ENCODE results near the gene COMMD7. TPM values are rescaled to one million over a fixed set of nuclear protein-coding genes. Genes with fewer than 3 reads are reported as not detected.
A peak's percentile ranks its signal among the peaks of the same experiment; 100 is the strongest.

The COMMD7 gene
- total and polyA plus RNA-seq, 9 of the 15 experiments (the other 6 are each of a cell fraction or from before 2014, with no cell fraction given): 11.9 to 69.1 (median 34.7) TPM

- TF ChIP-seq E2F6 (IDR thresholded peaks at IDR 0.05; ENCODE audit: borderline replicate concordance in 1 of 2, extremely low read depth in 1 of 2, insufficient read depth in 1 of 2, insufficient read length in 1 of 2, low read depth in 1 of 2, low read length in 1 of 2, poor library complexity in 1 of 2, severe bottlenecking in 1 of 2) (peak in 1 of 2 experiments; percentile 44), TARDBP (IDR thresholded peaks at IDR 0.05) (no peak), HNRNPK (IDR thresholded peaks at IDR 0.05; ENCODE audit: low read depth, low read length, poor library complexity, severe bottlenecking) (no peak), CBFB (CRISPR knock-in tag; IDR thresholded peaks at IDR 0.05) (no peak), NELFE (IDR thresholded peaks at IDR 0.05; ENCODE audit: insufficient read depth, insufficient read length) (no peak), ZNF140 (CRISPR knock-in tag; IDR thresholded peaks at IDR 0.05) (no peak), USF1 (CRISPR knock-in tag; IDR thresholded peaks at IDR 0.05) (peak; percentile 33), NCOA1 (IDR thresholded peaks at IDR 0.05; ENCODE audit: low read depth) (no peak), ARNT (IDR thresholded peaks at IDR 0.05) (no peak), SIRT6 (IDR thresholded peaks at IDR 0.05; ENCODE audit: low read depth, low read length) (no peak), NFYB (IDR thresholded peaks at IDR 0.05; ENCODE audit: extremely low read depth, insufficient read length) (no peak), RREB1 (CRISPR knock-in tag; IDR thresholded peaks at IDR 0.05) (no peak), FOXA3 (CRISPR knock-in tag; conservative IDR thresholded peaks at IDR 0.05 in 1 of 2, IDR thresholded peaks at IDR 0.05 in 1 of 2) (0 out of 4 replicates have a peak, but pooled peaks of 1 of the 2 experiments have one; percentile 26), FOXK1 (CRISPR knock-in tag; IDR thresholded peaks at IDR 0.05; ENCODE audit: borderline replicate concordance) (no peak), KAT8 (IDR thresholded peaks at IDR 0.05; ENCODE audit: low read depth) (no peak), BCOR (IDR thresholded peaks at IDR 0.05) (no peak), KDM4B (IDR thresholded peaks at IDR 0.05; ENCODE audit: borderline replicate concordance in 2 of 2, low read depth in 1 of 2) (no peak), BDP1 (IDR thresholded peaks at IDR 0.05; ENCODE audit: insufficient read depth, insufficient read length) (no peak), HDAC8 (tag; IDR thresholded peaks at IDR 0.05) (no peak), TAL1 (IDR thresholded peaks at IDR 0.05) (no peak), RHOXF2B (CRISPR knock-in tag; conservative IDR thresholded peaks at IDR 0.05) (no peak)
Measured at GRCh38 chr20:32764005-32764960, 21.0 kb upstream of the COMMD7 start (continued).
